ENCODE results near the gene SMAP1. TPM values are rescaled to one million over a fixed set of nuclear protein-coding genes. Genes with fewer than 3 reads are reported as not detected.

The SMAP1 gene
- total RNA-seq, 1 experiment from 2014 or later: 3.5 TPM

DNA sequence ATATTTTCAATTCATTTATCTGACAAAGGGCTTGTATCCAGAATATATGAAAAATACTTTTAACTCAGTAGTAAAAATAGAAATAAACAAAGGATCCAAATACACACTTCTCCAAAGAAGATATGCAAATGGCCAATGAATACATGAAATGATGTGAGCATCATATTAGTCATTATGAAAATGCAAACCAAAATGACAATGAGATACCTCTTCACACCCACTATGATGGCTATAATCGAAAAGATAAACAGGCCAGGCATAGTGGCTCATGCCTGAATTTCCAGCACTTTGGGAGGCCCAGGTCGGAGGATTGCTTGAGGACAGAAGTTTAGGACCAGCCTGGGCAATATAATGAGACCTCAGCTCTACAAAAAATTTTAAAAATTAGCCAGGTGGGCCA, 33.8 kb upstream of the SMAP1 start:
- no peak for TF ChIP-seq JUND (IDR thresholded peaks at IDR 0.05)
- no peak for TF ChIP-seq POLR2AphosphoS5 (IDR thresholded peaks at IDR 0.05; ENCODE audit: low read depth, low read length)
- TF ChIP-seq EZH2phosphoT487 (IDR thresholded peaks at IDR 0.05; ENCODE audit: borderline replicate concordance): no peak
- TF ChIP-seq EZH2 (IDR thresholded peaks at IDR 0.05): no peak
- no peak for TF ChIP-seq SRF (IDR thresholded peaks at IDR 0.05; ENCODE audit: low read depth)
- no peak for TF ChIP-seq CBX3 (IDR thresholded peaks at IDR 0.05; ENCODE audit: low read depth)
- no peak for TF ChIP-seq YY1 (IDR thresholded peaks at IDR 0.05; ENCODE audit: extremely low read depth, insufficient replicate concordance, low read depth, low read length)
- TF ChIP-seq CTCF (IDR thresholded peaks at IDR 0.05 in 2 of 3, conservative IDR thresholded peaks at IDR 0.05 in 1 of 3; ENCODE audit: borderline replicate concordance in 1 of 3, insufficient read depth in 1 of 3, low read depth in 2 of 3, low read length in 2 of 3): no peak
- TF ChIP-seq SIN3A (IDR thresholded peaks at IDR 0.05; ENCODE audit: low read depth): no peak
- no peak for TF ChIP-seq FOSL1 (IDR thresholded peaks at IDR 0.05; ENCODE audit: low read depth)
- no peak for TF ChIP-seq REST (IDR thresholded peaks at IDR 0.05; ENCODE audit: low read depth)
- TF ChIP-seq, protein P1, sequence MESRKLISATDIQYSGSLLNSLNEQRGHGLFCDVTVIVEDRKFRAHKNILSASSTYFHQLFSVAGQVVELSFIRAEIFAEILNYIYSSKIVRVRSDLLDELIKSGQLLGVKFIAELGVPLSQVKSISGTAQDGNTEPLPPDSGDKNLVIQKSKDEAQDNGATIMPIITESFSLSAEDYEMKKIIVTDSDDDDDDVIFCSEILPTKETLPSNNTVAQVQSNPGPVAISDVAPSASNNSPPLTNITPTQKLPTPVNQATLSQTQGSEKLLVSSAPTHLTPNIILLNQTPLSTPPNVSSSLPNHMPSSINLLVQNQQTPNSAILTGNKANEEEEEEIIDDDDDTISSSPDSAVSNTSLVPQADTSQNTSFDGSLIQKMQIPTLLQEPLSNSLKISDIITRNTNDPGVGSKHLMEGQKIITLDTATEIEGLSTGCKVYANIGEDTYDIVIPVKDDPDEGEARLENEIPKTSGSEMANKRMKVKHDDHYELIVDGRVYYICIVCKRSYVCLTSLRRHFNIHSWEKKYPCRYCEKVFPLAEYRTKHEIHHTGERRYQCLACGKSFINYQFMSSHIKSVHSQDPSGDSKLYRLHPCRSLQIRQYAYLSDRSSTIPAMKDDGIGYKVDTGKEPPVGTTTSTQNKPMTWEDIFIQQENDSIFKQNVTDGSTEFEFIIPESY (IDR thresholded peaks at IDR 0.05; ENCODE audit: extremely low read depth, insufficient replicate concordance, low read length): no peak
- no peak overlapping the region for H3K27ac ChIP-seq (ENCODE audit: low read depth, low read length)
- H3K79me2 ChIP-seq (ENCODE audit: insufficient read depth, low read length): no peaks in the 10 kb centered on the region
- CTCF ChIA-PET: no interaction called here
- ATAC-seq (no peak), DNase-seq (ENCODE audit: low read depth, low spot score) (no peak)
- no peak overlapping the region for H3K9ac ChIP-seq (ENCODE audit: low read length)
- H3K9me2 ChIP-seq (ENCODE audit: insufficient read depth): no peaks in the 10 kb centered on the region
- RAD21 ChIA-PET (ENCODE audit: low non-redundant PET in 1 of 2, low total read pairs in 2 of 2, uncharacterized antibody in 2 of 2, unreplicated experiment in 2 of 2): no interaction called here
- POLR2A ChIA-PET: no interaction called here
- H3K4me2 ChIP-seq (ENCODE audit: low read length): no peak overlapping the region
- H3K4me3 ChIP-seq (replicated peaks in 1 of 2; ENCODE audit: low read depth in 1 of 2, low read length in 2 of 2): no peak overlapping the region
- BruUV-seq (replicated peaks): no TSS peak
- H3K4me1 ChIP-seq (ENCODE audit: control insufficient read depth in 1 of 2, insufficient read depth in 2 of 2, low read length in 2 of 2): no peaks in the 10 kb centered on the region
- intact Hi-C loops (cut with micrococcal nuclease): loop anchor here (5.0 kb wide), 1 partner anchor 42 kb away; no protein-coding TSS in a partner anchor
- H2AFZ ChIP-seq (ENCODE audit: low read depth, low read length, poor library complexity, severe bottlenecking): no peak overlapping the region
- 0 out of 2 replicates have a peak, but pooled peaks cover 3% of the 10 kb centered on the region for H3K27me3 ChIP-seq (ENCODE audit: insufficient read depth, low read length)
- H3K36me3 ChIP-seq (ENCODE audit: control insufficient read depth in 1 of 2, insufficient read depth in 2 of 2, low read length in 2 of 2): no peaks in the 10 kb centered on the region
- H3K9me3 ChIP-seq (ENCODE audit: control insufficient read depth in 1 of 2, insufficient read depth in 1 of 2, low read depth in 1 of 2, low read length in 2 of 2): no peaks in the 10 kb centered on the region
- H4K20me1 ChIP-seq (ENCODE audit: insufficient read depth): no peaks in the 10 kb centered on the region
